NT2/D1 (cell line): ENCODE data around the gene ARFGAP2.

ENCODE experiments used
- YY1 ChIP-seq: IDR thresholded peaks from 2 replicates; pipeline ENCODE4 v1.6.1; 2011; ENCODE audit not compliant: insufficient read length, insufficient read depth
- ZNF274 ChIP-seq: IDR thresholded peaks from 2 replicates; pipeline ENCODE4 v1.6.1; 2011; ENCODE audit warnings: mild to moderate bottlenecking, low read depth, low read length

DNA sequence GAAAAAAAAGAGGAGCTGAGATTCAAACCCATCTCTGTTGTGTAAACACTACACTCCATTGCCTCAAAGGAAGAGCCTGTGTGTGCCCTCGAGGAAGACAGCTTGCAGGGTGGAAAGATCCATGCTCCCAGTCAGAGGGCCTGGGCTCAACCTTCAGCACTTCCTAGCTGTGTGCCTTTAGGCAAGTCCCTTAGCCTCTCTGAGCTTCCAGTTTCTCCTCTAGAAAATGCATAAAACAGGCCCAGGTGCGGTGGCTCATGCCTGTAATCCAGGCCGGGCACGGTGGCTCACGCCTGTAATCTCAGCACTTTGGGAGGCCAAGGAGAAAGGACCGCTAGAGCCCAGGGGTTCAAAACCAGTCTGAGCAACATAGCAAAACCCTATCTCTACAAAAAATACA is 4.6 kb upstream of the ARFGAP2 start:
- TF ChIP-seq YY1 (no peak), ZNF274 (no peak)
